ENCODE data around the gene NKPD1.

The NKPD1 gene

DNA sequence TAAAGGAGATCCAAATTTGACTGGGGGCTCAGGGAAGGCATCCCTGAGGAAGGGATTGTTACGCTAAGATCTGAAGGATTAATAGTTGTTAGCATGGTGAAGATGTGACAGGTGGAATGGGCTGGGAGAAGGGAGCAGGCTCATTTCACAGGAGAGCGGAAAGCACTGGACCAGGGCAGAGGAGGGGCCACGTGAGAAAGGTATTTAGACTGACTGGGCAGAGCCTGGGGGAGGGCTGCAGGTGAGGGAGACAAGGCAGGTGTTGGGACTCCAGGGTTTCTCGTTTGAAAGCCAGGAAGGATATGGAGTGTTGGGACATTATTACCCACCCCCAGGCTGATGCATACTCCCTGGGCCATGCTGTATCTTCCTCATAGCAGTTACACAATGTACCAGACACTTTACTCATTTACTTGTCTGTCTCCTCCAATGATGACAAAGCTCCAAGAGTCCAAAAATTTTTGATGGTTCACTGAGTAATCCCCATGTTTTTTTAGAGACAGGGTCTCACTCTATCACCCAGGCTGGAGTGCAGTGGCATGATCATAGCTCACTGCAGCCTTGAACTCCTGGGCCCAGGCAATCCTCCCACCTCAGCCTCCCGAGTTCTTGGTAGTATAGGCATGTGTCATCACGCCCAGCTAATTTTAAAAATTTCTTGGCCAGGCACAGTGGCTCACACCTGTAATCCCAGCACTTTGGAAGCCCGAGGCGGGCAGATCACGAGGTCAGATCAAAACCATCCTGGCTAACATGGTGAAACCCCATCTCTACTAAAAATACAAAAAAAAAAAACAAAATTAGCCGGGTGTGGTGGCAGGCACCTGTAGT, 14.9 kb upstream of the NKPD1 start:
- TF ChIP-seq CREB1 (IDR thresholded peaks at IDR 0.05; ENCODE audit: low read depth), result no peak
- TF ChIP-seq NFIC (IDR thresholded peaks at IDR 0.05), result no peak
- TF ChIP-seq EP300 (IDR thresholded peaks at IDR 0.05; ENCODE audit: borderline replicate concordance), result no peak
- TF ChIP-seq TCF12 (IDR thresholded peaks at IDR 0.05; ENCODE audit: low read depth), result no peak
- TF ChIP-seq TEAD4 (IDR thresholded peaks at IDR 0.05), result no peak
- TF ChIP-seq, protein P1, sequence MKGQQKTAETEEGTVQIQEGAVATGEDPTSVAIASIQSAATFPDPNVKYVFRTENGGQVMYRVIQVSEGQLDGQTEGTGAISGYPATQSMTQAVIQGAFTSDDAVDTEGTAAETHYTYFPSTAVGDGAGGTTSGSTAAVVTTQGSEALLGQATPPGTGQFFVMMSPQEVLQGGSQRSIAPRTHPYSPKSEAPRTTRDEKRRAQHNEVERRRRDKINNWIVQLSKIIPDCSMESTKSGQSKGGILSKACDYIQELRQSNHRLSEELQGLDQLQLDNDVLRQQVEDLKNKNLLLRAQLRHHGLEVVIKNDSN (IDR thresholded peaks at IDR 0.05), result no peak
- TF ChIP-seq, protein P2, sequence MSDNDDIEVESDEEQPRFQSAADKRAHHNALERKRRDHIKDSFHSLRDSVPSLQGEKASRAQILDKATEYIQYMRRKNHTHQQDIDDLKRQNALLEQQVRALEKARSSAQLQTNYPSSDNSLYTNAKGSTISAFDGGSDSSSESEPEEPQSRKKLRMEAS (IDR thresholded peaks at IDR 0.05), result no peak
- TF ChIP-seq YY1 (IDR thresholded peaks at IDR 0.05; ENCODE audit: low read depth), result no peak
- TF ChIP-seq EGR1 (IDR thresholded peaks at IDR 0.05), result no peak
- TF ChIP-seq CEBPB (IDR thresholded peaks at IDR 0.05), result no peak
- no peak for TF ChIP-seq FOXM1 (IDR thresholded peaks at IDR 0.05; ENCODE audit: borderline replicate concordance, low read depth)
- no peak for TF ChIP-seq RAD21 (IDR thresholded peaks at IDR 0.05; ENCODE audit: low read depth)
- TF ChIP-seq, protein P3, sequence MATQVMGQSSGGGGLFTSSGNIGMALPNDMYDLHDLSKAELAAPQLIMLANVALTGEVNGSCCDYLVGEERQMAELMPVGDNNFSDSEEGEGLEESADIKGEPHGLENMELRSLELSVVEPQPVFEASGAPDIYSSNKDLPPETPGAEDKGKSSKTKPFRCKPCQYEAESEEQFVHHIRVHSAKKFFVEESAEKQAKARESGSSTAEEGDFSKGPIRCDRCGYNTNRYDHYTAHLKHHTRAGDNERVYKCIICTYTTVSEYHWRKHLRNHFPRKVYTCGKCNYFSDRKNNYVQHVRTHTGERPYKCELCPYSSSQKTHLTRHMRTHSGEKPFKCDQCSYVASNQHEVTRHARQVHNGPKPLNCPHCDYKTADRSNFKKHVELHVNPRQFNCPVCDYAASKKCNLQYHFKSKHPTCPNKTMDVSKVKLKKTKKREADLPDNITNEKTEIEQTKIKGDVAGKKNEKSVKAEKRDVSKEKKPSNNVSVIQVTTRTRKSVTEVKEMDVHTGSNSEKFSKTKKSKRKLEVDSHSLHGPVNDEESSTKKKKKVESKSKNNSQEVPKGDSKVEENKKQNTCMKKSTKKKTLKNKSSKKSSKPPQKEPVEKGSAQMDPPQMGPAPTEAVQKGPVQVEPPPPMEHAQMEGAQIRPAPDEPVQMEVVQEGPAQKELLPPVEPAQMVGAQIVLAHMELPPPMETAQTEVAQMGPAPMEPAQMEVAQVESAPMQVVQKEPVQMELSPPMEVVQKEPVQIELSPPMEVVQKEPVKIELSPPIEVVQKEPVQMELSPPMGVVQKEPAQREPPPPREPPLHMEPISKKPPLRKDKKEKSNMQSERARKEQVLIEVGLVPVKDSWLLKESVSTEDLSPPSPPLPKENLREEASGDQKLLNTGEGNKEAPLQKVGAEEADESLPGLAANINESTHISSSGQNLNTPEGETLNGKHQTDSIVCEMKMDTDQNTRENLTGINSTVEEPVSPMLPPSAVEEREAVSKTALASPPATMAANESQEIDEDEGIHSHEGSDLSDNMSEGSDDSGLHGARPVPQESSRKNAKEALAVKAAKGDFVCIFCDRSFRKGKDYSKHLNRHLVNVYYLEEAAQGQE (IDR thresholded peaks at IDR 0.05; ENCODE audit: low read depth), result no peak
- TF ChIP-seq TAF1 (IDR thresholded peaks at IDR 0.05; ENCODE audit: low read depth), result no peak

DNA sequence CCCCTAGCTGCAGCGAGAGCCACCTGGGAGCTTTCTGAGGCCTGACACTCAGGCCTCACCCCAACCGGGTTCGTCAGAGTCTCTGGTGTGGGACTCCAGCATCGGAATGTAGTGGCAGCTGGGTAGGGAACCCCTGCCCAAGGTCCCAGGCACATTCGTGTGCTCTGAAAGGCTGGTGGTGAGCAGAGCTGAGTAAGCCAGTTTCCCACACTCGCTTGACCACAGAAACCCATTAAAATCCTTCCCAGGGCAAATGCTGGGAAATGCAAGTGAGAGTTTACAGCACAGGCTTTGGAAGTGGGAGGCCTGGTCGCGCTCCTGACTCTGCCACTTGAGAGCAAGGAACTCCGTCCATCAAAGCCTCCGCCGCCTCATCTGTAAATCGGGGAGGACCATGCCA, 13.0 kb upstream of the NKPD1 start:
- TF ChIP-seq, protein P2 (IDR thresholded peaks at IDR 0.05), result no peak
- TF ChIP-seq CEBPB (IDR thresholded peaks at IDR 0.05) (no peak), ZBTB7A (IDR thresholded peaks at IDR 0.05; ENCODE audit: low read depth) (no peak), EP300 (IDR thresholded peaks at IDR 0.05; ENCODE audit: borderline replicate concordance) (no peak), YY1 (IDR thresholded peaks at IDR 0.05; ENCODE audit: low read depth) (no peak), TEAD4 (IDR thresholded peaks at IDR 0.05) (no peak), FOXM1 (IDR thresholded peaks at IDR 0.05; ENCODE audit: borderline replicate concordance, low read depth) (no peak), EGR1 (IDR thresholded peaks at IDR 0.05) (no peak), TAF1 (IDR thresholded peaks at IDR 0.05; ENCODE audit: low read depth) (no peak), CREB1 (IDR thresholded peaks at IDR 0.05; ENCODE audit: low read depth) (no peak), NFIC (IDR thresholded peaks at IDR 0.05) (no peak), TCF12 (IDR thresholded peaks at IDR 0.05; ENCODE audit: low read depth) (no peak), RAD21 (IDR thresholded peaks at IDR 0.05; ENCODE audit: low read depth) (no peak)
- TF ChIP-seq, protein P1 (IDR thresholded peaks at IDR 0.05), result no peak
- TF ChIP-seq, protein P3 (IDR thresholded peaks at IDR 0.05; ENCODE audit: low read depth), result no peak

DNA sequence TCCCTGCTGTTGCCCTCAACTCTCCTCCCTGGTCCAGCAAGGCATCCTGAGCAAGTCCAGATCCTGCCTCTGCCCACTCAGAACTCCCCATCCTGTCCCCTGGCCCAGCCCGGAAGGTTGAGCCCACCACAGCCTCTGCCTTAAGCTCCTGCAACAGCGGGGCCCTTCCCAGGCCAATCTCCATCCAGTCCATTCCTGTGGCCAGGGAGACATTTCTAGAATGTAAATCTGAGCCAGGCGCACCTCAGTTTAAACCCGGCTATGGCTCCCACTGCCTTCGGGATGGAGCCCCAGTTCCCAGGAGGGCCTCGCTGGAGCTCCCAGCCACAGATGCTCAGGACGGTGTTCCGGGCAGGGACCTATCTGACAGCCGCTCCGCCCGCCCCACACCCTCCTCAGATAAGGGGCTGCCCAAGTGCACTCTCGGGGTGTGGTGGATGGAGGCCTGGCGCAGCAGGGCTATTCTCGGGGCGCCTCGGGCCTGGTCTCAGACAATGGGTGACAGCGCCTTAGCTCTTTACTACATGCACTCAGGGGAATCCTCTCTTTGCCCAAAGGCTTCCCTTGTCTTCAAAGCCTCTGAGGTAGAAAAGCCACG, 11.9 kb upstream of the NKPD1 start:
- TF ChIP-seq TEAD4 (IDR thresholded peaks at IDR 0.05), result no peak
- no peak for TF ChIP-seq EP300 (IDR thresholded peaks at IDR 0.05; ENCODE audit: borderline replicate concordance)
- TF ChIP-seq EGR1 (IDR thresholded peaks at IDR 0.05), result no peak
- no peak for TF ChIP-seq YY1 (IDR thresholded peaks at IDR 0.05; ENCODE audit: low read depth)
- no peak for TF ChIP-seq RAD21 (IDR thresholded peaks at IDR 0.05; ENCODE audit: low read depth)
- TF ChIP-seq, protein P2 (IDR thresholded peaks at IDR 0.05), result no peak
- TF ChIP-seq, protein P1 (IDR thresholded peaks at IDR 0.05), result no peak
- TF ChIP-seq, protein P3 (IDR thresholded peaks at IDR 0.05; ENCODE audit: low read depth), result no peak
- TF ChIP-seq CREB1 (IDR thresholded peaks at IDR 0.05; ENCODE audit: low read depth), result no peak
- TF ChIP-seq TAF1 (IDR thresholded peaks at IDR 0.05; ENCODE audit: low read depth), result no peak
- TF ChIP-seq FOXM1 (IDR thresholded peaks at IDR 0.05; ENCODE audit: borderline replicate concordance, low read depth), result no peak
- TF ChIP-seq TCF12 (IDR thresholded peaks at IDR 0.05; ENCODE audit: low read depth), result no peak
- no peak for TF ChIP-seq ZBTB7A (IDR thresholded peaks at IDR 0.05; ENCODE audit: low read depth)
